ENCODE measurements around the gene RPS15A.
"Not testable (repeated sequence)": the region's sequence is repeated elsewhere in the genome, so short reads cannot be mapped to it uniquely, and the experiment has no call there.

The RPS15A gene

GRCh38 chr16:18774651-18775050 is 15.5 kb downstream of the RPS15A start:
- not testable (repeated sequence) for H3K9ac ChIP-seq (ENCODE audit: low read length); H3K4me3 ChIP-seq (ENCODE audit: low read length); H3K27me3 ChIP-seq (ENCODE audit: control insufficient read depth, insufficient read depth, low read length); H3K36me3 ChIP-seq (ENCODE audit: control insufficient read depth, low read depth, low read length); H3K27ac ChIP-seq (ENCODE audit: low read length); H3K4me1 ChIP-seq (ENCODE audit: control insufficient read depth, low read depth, low read length); H3K9me3 ChIP-seq (ENCODE audit: control insufficient read depth, low read depth, low read length)

GRCh38 chr16:18772171-18772570 is 18.0 kb downstream of the RPS15A start:
- not testable (repeated sequence) for H3K9me3 ChIP-seq (ENCODE audit: control insufficient read depth, low read depth, low read length); H3K27me3 ChIP-seq (ENCODE audit: control insufficient read depth, insufficient read depth, low read length); H3K27ac ChIP-seq (ENCODE audit: low read length); H3K9ac ChIP-seq (ENCODE audit: low read length); H3K36me3 ChIP-seq (ENCODE audit: control insufficient read depth, low read depth, low read length); H3K4me3 ChIP-seq (ENCODE audit: low read length); H3K4me1 ChIP-seq (ENCODE audit: control insufficient read depth, low read depth, low read length)

- not testable (repeated sequence) for H3K9ac ChIP-seq (ENCODE audit: low read length); H3K36me3 ChIP-seq (ENCODE audit: control insufficient read depth, low read depth, low read length); H3K4me1 ChIP-seq (ENCODE audit: control insufficient read depth, low read depth, low read length); H3K27ac ChIP-seq (ENCODE audit: low read length); H3K4me3 ChIP-seq (ENCODE audit: low read length); H3K27me3 ChIP-seq (ENCODE audit: control insufficient read depth, insufficient read depth, low read length); H3K9me3 ChIP-seq (ENCODE audit: control insufficient read depth, low read depth, low read length)
Observed at GRCh38 chr16:18770336-18770962, 19.7 kb downstream of the RPS15A start.

GRCh38 chr16:18767217-18767616 is 22.9 kb downstream of the RPS15A start:
- H3K4me1 ChIP-seq (ENCODE audit: control insufficient read depth, low read depth, low read length); H3K4me3 ChIP-seq (ENCODE audit: low read length); H3K9me3 ChIP-seq (ENCODE audit: control insufficient read depth, low read depth, low read length); H3K9ac ChIP-seq (ENCODE audit: low read length); H3K36me3 ChIP-seq (ENCODE audit: control insufficient read depth, low read depth, low read length); H3K27me3 ChIP-seq (ENCODE audit: control insufficient read depth, insufficient read depth, low read length); H3K27ac ChIP-seq (ENCODE audit: low read length): not testable (repeated sequence)

- not testable (repeated sequence) for H3K9ac ChIP-seq (ENCODE audit: low read length); H3K4me1 ChIP-seq (ENCODE audit: control insufficient read depth, low read depth, low read length); H3K9me3 ChIP-seq (ENCODE audit: control insufficient read depth, low read depth, low read length); H3K4me3 ChIP-seq (ENCODE audit: low read length); H3K27ac ChIP-seq (ENCODE audit: low read length); H3K27me3 ChIP-seq (ENCODE audit: control insufficient read depth, insufficient read depth, low read length); H3K36me3 ChIP-seq (ENCODE audit: control insufficient read depth, low read depth, low read length)
Observed at GRCh38 chr16:18762713-18763112, 27.4 kb downstream of the RPS15A start.

GRCh38 chr16:18759598-18760520 is 30.3 kb downstream of the RPS15A start:
- peak overlapping the region; percentile 39 for H3K4me3 ChIP-seq (ENCODE audit: low read length)
- H3K27me3 ChIP-seq (ENCODE audit: control insufficient read depth, insufficient read depth, low read length); H3K9ac ChIP-seq (ENCODE audit: low read length); H3K9me3 ChIP-seq (ENCODE audit: control insufficient read depth, low read depth, low read length); H3K27ac ChIP-seq (ENCODE audit: low read length); H3K4me1 ChIP-seq (ENCODE audit: control insufficient read depth, low read depth, low read length); H3K36me3 ChIP-seq (ENCODE audit: control insufficient read depth, low read depth, low read length): not testable (repeated sequence)

- H3K9me3 ChIP-seq (ENCODE audit: control insufficient read depth, low read depth, low read length); H3K9ac ChIP-seq (ENCODE audit: low read length); H3K27ac ChIP-seq (ENCODE audit: low read length); H3K4me1 ChIP-seq (ENCODE audit: control insufficient read depth, low read depth, low read length); H3K36me3 ChIP-seq (ENCODE audit: control insufficient read depth, low read depth, low read length); H3K4me3 ChIP-seq (ENCODE audit: low read length); H3K27me3 ChIP-seq (ENCODE audit: control insufficient read depth, insufficient read depth, low read length): not testable (repeated sequence)
Observed at GRCh38 chr16:18757960-18758660, 32.0 kb downstream of the RPS15A start.

- not testable (repeated sequence) for H3K4me1 ChIP-seq (ENCODE audit: control insufficient read depth, low read depth, low read length); H3K27me3 ChIP-seq (ENCODE audit: control insufficient read depth, insufficient read depth, low read length); H3K36me3 ChIP-seq (ENCODE audit: control insufficient read depth, low read depth, low read length); H3K9me3 ChIP-seq (ENCODE audit: control insufficient read depth, low read depth, low read length); H3K9ac ChIP-seq (ENCODE audit: low read length); H3K4me3 ChIP-seq (ENCODE audit: low read length); H3K27ac ChIP-seq (ENCODE audit: low read length)
Observed at GRCh38 chr16:18756639-18757038, 33.5 kb downstream of the RPS15A start.

- not testable (repeated sequence) for H3K27ac ChIP-seq (ENCODE audit: low read length); H3K36me3 ChIP-seq (ENCODE audit: control insufficient read depth, low read depth, low read length); H3K27me3 ChIP-seq (ENCODE audit: control insufficient read depth, insufficient read depth, low read length); H3K4me1 ChIP-seq (ENCODE audit: control insufficient read depth, low read depth, low read length); H3K9me3 ChIP-seq (ENCODE audit: control insufficient read depth, low read depth, low read length); H3K9ac ChIP-seq (ENCODE audit: low read length); H3K4me3 ChIP-seq (ENCODE audit: low read length)
Observed at GRCh38 chr16:18742870-18743269, 47.3 kb downstream of the RPS15A start.

- not testable (repeated sequence) for H3K27ac ChIP-seq (ENCODE audit: low read length); H3K9ac ChIP-seq (ENCODE audit: low read length); H3K4me1 ChIP-seq (ENCODE audit: control insufficient read depth, low read depth, low read length); H3K36me3 ChIP-seq (ENCODE audit: control insufficient read depth, low read depth, low read length); H3K27me3 ChIP-seq (ENCODE audit: control insufficient read depth, insufficient read depth, low read length); H3K9me3 ChIP-seq (ENCODE audit: control insufficient read depth, low read depth, low read length); H3K4me3 ChIP-seq (ENCODE audit: low read length)
Observed at GRCh38 chr16:18740027-18740426, 50.1 kb downstream of the RPS15A start.

- not testable (repeated sequence) for H3K9me3 ChIP-seq (ENCODE audit: control insufficient read depth, low read depth, low read length); H3K27me3 ChIP-seq (ENCODE audit: control insufficient read depth, insufficient read depth, low read length); H3K4me1 ChIP-seq (ENCODE audit: control insufficient read depth, low read depth, low read length); H3K9ac ChIP-seq (ENCODE audit: low read length); H3K27ac ChIP-seq (ENCODE audit: low read length); H3K36me3 ChIP-seq (ENCODE audit: control insufficient read depth, low read depth, low read length); H3K4me3 ChIP-seq (ENCODE audit: low read length)
Observed at GRCh38 chr16:18738768-18739167, 51.4 kb downstream of the RPS15A start.

GRCh38 chr16:18734279-18734678 is 55.9 kb downstream of the RPS15A start:
- not testable (repeated sequence) for H3K27ac ChIP-seq (ENCODE audit: low read length); H3K4me1 ChIP-seq (ENCODE audit: control insufficient read depth, low read depth, low read length); H3K9me3 ChIP-seq (ENCODE audit: control insufficient read depth, low read depth, low read length); H3K36me3 ChIP-seq (ENCODE audit: control insufficient read depth, low read depth, low read length); H3K4me3 ChIP-seq (ENCODE audit: low read length); H3K9ac ChIP-seq (ENCODE audit: low read length); H3K27me3 ChIP-seq (ENCODE audit: control insufficient read depth, insufficient read depth, low read length)

Measured in iPS-18a (cell line).